Suprapubic skin (tissue), 4 donors: ENCODE results near the gene KLRK1.

Source experiments
- EP300 ChIP-seq: sonication (generic); formaldehyde crosslinking; IDR thresholded peaks from one replicate; pipeline ENCODE4 v1.6.1; 2017; ENCODE audit warnings: antibody characterized with exemption
- POLR2A ChIP-seq, 2 donors: fragments of 450-650 bp; IDR thresholded peaks; one replicate each; pipeline ENCODE4 v1.6.1; 2017; ENCODE audit warnings: antibody characterized with exemption in 2 of 2, mild to moderate bottlenecking in 2 of 2, moderate library complexity in 2 of 2
- POLR2AphosphoS5 ChIP-seq, 3 donors: sonication (generic); formaldehyde crosslinking; IDR thresholded peaks; one replicate each; pipeline ENCODE4 v1.6.1; 2017; ENCODE audit warnings: antibody characterized with exemption in 3 of 3
- TF ChIP-seq, protein P1 (sequence below), 2 donors: fragments of 200-600 bp in 1 of 2; fragments of 450-650 bp in 1 of 2; sonication (generic) in 1 of 2; IDR thresholded peaks; one replicate each; pipeline ENCODE4 v1.5.1; 2016 to 2019; ENCODE audit warnings: antibody characterized with exemption in 2 of 2, mild to moderate bottlenecking in 1 of 2, moderate library complexity in 1 of 2

DNA sequence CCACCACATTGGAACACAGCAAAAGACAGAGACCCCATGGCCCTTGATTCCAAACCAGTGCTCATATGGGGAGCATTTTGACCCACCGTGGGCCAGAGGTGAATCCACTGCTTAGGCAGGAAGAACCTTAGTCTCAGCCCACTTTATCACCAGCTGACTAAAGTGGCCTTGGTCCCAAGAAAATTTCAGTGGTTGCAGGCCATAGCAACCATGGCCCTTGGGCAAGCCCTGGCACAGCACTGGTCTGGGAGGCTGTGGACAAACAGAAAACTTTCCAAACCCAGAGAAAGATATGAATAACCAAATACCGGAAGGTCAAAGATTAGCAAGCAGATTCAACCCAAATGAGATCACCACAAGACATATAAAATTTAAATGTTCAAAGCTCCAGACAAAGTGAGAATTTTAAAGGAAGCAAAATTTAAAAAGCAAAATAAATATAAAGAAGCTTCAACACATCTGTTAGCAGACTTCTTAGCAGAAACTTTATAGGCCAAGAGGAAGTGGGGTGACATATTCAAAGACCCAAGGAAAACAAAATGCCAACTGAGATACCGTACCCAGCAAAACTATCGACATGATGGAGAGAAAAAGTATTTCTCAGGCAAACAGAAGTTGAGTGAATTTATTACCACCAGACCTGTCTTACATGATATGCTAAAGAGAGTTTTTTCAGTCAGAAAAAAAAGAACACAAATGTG lies 7.8 kb downstream of the KLRK1 start:
- TF ChIP-seq, protein P1, sequence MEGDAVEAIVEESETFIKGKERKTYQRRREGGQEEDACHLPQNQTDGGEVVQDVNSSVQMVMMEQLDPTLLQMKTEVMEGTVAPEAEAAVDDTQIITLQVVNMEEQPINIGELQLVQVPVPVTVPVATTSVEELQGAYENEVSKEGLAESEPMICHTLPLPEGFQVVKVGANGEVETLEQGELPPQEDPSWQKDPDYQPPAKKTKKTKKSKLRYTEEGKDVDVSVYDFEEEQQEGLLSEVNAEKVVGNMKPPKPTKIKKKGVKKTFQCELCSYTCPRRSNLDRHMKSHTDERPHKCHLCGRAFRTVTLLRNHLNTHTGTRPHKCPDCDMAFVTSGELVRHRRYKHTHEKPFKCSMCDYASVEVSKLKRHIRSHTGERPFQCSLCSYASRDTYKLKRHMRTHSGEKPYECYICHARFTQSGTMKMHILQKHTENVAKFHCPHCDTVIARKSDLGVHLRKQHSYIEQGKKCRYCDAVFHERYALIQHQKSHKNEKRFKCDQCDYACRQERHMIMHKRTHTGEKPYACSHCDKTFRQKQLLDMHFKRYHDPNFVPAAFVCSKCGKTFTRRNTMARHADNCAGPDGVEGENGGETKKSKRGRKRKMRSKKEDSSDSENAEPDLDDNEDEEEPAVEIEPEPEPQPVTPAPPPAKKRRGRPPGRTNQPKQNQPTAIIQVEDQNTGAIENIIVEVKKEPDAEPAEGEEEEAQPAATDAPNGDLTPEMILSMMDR (IDR thresholded peaks at IDR 0.05), result no peak
- TF ChIP-seq EP300 (no peak), POLR2AphosphoS5 (IDR thresholded peaks at IDR 0.05) (no peak), POLR2A (IDR thresholded peaks at IDR 0.05) (no peak)
